SK-N-MC (cell line): ENCODE results near the gene MED4.

Experiments
- EZH2 ChIP-seq: fragments of 200-600 bp; sonication (generic); IDR thresholded peaks from one replicate; pipeline ENCODE4 v1.6.1; 2017; ENCODE audit warnings: antibody characterized with exemption
- POLR2AphosphoS5 ChIP-seq: IDR thresholded peaks from 2 replicates; pipeline ENCODE4 v1.6.1; 2012; ENCODE audit warnings: mild to moderate bottlenecking, low read depth, low read length, borderline replicate concordance

- TF ChIP-seq EZH2 (no peak), POLR2AphosphoS5 (no peak)
Measured at GRCh38 chr13:48066310-48066989, 28.5 kb downstream of the MED4 start.
